NCI-H526 treated with DMSO at 0.1 percent for 48 hours (cell line): ENCODE measurements around the gene IL11RA.

Source experiments
- DNase-seq: peaks from one replicate; lab custom pipeline; 2025; lab: John Stamatoyannopoulos, UW

Gene IL11RA

GRCh38 chr9:34687276-34688030 lies 35.5 kb downstream of the IL11RA start:
- no peak for DNase-seq

GRCh38 chr9:34688329-34689115 lies 36.5 kb downstream of the IL11RA start:
- DNase-seq: no peak

- DNase-seq: no peak
Measured at GRCh38 chr9:34689116-34689470, 37.1 kb downstream of the IL11RA start.

GRCh38 chr9:34689512-34689911 lies 37.5 kb downstream of the IL11RA start:
- no peak for DNase-seq

- no peak for DNase-seq
Measured at GRCh38 chr9:34690983-34691935, 39.3 kb downstream of the IL11RA start, which contains the start of gene CCL19. Gene CCL19, minus strand, starts transcription at chr9:34691276. Its CDS starts 137 bp downstream, at chr9:34691139.

- no peak for DNase-seq
Measured at GRCh38 chr9:34691936-34692315, 39.9 kb downstream of the IL11RA start.

GRCh38 chr9:34693560-34693959 lies 41.6 kb downstream of the IL11RA start:
- no peak for DNase-seq

- no peak for DNase-seq
Measured at GRCh38 chr9:34694811-34695210, 42.8 kb downstream of the IL11RA start.

- peak; percentile 7 for DNase-seq
Measured at GRCh38 chr9:34701023-34701768, 49.2 kb downstream of the IL11RA start.

GRCh38 chr9:34701769-34702736 lies 50.1 kb downstream of the IL11RA start:
- peak; percentile 41 for DNase-seq

GRCh38 chr9:34707130-34707529 lies 55.1 kb downstream of the IL11RA start:
- DNase-seq: no peak

GRCh38 chr9:34709196-34709978 lies 57.4 kb downstream of the IL11RA start:
- DNase-seq: no peak

- DNase-seq: no peak
Measured at GRCh38 chr9:34710023-34710422, 58.0 kb downstream of the IL11RA start, which contains the start of gene CCL21. Gene CCL21, minus strand, starts transcription at chr9:34710136. Its CDS starts 70 bp downstream, at chr9:34710066.
